GM19397 (cell line): Measurements from ENCODE around the gene SLC7A4.
"Not testable (repeated sequence)": the region's sequence is repeated elsewhere in the genome, so short reads cannot be mapped to it uniquely, and the experiment has no call there.

Experiments used
- ATAC-seq: cut with Tn5 transposase; IDR thresholded peaks from one replicate; pipeline ENCODE4 v1.9.1; 2021; ENCODE audit warnings: mild to moderate bottlenecking, moderate library complexity; ENCODE audit not compliant: unreplicated experiment

Gene SLC7A4

DNA sequence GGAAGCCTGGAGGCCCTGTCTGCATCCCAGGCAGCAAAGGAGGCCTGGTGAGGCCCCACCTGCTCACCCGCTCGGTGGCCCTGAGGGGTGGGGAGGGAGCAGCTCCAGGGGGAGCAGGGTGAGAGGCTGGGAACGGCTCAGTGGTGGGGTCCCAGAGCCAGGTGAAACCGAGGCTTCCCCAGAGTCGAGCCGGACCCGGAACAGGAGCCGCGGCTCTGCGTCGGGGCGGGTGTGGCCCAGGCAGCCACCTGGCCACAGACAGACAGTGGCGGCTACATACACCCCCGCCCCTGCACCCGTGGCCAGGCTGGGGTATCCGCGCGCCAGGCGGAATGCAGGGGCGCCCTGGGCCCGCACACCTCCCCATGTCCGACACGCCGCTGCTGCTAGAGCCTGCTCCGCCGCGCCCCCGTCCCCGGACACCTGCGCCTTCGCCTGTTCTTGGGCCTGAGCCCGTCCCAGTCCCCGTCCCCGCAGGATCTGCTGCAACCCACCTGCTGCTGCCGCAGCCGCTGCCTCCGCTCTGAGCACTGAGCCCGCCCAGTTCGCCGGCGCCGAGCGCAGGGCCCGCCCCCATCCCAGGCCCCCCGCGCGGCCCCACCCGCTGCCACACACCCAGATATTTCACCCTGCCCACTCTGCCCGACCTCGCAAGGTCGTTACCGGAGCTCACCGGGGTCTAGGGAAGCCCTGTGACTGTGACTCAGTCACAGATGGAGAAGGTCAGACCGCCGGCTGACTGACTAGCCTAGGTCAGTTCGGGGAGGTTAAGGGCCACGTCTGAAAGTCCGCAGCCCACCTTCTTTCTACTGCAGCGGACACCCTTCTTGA is at the start of gene SLC7A4:
TSS of gene SLC7A4 (minus strand) at position 525 of the 831 bp plus-strand sequence. CDS start 749 bp downstream, outside the sequence.
- ATAC-seq = no peak

DNA sequence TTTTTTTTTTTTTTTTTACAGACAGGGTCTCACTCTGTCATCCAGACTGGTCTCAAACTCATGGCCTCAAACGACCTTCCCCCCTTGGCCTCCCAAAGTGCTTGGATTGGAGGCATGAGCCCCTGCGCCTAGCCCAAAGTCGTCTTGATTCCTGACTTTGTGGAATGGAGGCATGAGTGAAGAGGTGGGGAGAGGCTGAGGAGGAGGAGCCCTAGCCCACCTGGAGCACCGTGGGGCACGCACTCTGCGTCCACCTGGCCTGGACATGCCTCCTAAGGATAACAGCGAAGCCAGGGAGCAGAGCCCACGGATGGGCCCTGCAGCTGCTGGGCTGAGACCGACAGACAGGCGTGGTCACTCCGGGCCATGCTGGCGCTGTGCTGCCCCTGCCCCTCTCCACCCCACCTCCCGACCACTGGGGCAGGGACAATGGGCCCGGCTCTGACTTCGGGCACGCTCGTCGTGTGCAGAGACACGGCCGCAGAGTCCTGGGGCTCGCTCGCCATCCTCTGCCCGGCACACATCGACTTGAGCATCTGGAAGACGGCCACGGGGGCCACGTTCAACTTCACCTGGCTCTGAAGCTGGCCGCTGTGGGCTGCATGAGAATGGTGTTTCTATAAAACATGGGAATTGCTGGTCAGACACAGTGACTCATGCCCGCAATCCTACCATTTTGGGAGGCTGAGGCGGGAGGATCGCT is 48.2 kb upstream of the SLC7A4 start:
- ATAC-seq = no peak

- no peak for ATAC-seq
Observed at GRCh38 chr22:21079493-21079892, 47.1 kb upstream of the SLC7A4 start.

DNA sequence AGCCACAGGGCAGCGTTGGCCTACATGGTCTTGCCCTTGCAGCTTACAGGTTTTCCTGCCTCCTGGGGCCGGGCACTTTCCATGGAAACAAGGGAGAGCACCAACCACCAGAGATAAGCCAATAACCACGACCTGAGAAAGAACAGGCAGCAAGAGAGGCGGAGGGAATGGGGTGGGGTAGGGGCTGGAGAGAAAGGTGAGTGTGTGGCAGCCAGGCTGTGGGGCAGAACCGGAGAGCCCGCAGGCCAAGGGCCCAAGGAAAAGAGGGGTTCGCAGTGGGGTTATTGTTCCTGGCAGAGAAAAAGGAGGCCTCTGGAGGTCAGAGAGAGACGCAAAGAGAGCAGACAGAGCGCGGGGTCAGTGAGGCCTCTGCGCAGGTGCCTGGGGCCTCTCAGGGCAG is 46.6 kb upstream of the SLC7A4 start:
- no peak for ATAC-seq

DNA sequence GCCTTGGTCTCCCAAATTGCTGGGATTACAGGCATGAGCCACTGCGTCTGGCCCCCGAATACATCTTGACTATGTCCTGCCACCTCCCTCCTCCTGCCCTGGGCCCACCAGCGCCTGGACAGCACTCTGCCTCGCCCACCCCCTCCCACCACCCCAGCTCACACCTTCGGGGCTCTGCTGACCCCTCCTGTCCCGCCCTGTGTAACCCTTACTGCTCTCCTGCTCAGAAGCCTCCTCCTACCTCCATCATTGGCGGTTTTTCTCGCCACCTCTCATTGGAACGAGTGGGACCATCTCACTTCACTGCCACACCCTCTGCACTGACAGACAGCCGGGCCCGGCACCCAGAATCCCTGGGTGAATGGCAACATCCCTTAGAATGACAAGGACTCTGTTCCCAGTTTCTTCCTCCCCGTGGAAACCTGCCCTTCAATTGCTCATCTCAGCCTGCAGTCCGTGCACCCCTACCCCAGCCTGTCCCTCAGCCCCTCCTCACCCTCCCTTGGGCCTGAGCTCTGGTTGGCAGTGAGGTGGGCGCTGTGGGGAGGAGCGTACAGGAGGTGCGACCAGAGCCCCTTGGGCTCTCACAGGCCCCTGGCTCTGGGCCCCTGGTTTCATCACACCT is 45.6 kb upstream of the SLC7A4 start:
- ATAC-seq = no peak

DNA sequence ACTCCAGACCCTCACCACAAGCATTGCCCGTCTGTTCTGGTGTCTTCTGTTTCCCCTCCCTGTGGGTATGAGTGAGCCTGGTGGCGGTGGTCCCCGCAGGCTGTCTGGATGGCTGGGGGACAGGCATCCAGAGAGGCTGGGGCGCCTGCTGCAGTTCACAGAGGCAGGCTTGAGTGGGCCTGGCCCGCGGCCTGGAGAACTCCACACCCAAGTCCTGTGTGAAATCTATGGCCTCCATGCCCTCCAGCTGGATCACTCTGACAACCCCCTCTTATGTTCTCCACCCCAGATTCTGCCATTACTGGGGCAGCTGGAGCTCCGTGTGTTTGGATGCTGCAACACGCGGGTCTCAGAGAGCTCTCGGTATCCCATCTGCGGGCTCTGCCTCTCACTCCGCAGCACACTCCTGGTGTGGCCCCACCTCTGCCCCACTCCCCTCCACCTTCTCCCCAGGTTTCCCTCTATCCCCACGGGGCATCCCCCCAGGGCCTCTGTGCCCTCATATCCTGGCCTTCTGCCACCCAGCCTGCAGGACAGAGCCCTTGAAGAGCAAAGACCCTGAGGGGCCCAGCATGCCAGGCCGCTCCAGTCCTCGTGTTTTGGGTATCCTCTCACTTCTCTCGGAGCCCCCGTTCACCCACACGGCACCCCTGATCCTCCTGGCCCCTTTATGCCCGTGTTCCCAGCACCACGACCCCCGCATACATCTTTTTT is 44.7 kb upstream of the SLC7A4 start:
- no peak for ATAC-seq

GRCh38 chr22:21075516-21076138 is 43.3 kb upstream of the SLC7A4 start:
- no peak for ATAC-seq

DNA sequence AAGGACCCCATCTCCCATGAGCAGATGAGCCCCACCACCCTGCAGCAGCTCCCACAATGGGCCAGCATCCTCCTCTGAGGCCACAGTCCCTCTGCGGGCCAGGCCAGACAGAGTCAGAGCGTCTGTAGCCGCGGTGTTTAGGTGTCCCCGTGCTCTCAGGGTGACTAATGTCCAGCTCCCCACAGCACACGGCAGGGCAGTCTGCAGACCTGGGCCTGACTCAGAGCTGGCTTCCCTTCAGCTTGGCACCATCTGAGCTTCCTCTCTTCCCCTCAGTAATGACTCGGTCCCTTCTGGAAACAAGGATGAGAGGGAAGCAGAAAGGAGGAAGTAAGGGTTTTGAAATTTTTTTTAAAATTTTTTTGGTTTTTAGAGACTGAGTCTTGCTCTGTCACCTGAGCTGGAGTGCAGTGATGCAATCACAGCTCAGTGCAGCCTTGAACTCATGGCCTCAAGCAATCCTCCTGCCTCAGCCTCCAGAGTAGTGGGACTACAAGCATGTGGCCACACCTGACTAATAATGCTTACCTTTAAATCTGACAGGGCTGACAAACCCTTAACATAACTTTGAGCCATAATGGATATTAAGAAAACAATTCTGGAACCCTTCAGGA is 41.8 kb upstream of the SLC7A4 start:
- no peak for ATAC-seq

DNA sequence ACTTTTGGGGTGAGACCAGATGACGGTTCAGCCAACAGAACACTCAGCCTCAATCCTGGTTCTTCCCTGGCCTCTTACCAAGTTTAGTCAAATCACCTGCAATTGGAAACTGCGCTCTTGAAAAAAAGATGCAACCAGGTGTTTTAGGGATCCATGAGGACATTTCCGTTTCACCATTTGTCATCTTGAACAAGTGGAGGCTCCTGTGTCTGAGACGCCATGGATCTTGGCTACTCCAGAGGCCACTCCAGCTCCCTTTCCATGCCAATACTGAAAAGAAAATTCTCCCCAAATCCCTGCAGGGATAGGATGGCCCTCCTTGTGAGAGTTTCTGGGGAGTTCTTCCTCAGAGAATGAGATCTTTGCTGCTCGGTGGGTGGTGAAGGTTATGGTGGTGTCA is 41.1 kb upstream of the SLC7A4 start:
- ATAC-seq = no peak

DNA sequence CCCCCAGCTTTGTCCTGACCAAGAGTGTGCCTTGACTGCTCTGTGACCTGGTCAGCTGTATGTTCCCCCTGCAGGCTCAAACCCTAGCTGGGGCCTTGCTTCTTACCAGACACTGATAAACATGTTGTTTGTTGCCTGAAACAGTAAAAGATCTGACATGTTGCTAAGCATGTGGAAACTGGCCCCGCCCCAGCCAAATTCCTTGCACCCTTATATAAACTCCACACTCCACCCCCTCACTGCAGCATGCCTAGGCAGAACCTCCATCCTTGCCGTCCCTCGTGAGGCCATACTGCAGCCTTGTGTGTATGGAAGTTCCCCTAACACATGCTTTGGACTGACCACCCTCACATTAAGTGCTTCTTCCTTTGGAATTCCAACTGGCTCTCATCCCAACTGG is 40.7 kb upstream of the SLC7A4 start:
- ATAC-seq = no peak

GRCh38 chr22:21071796-21072195 is 39.4 kb upstream of the SLC7A4 start:
- ATAC-seq = not testable (repeated sequence)

- ATAC-seq = no peak
Observed at GRCh38 chr22:21070690-21071615, 38.6 kb upstream of the SLC7A4 start.

GRCh38 chr22:21069375-21069774 is 37.0 kb upstream of the SLC7A4 start:
- ATAC-seq = no peak

DNA sequence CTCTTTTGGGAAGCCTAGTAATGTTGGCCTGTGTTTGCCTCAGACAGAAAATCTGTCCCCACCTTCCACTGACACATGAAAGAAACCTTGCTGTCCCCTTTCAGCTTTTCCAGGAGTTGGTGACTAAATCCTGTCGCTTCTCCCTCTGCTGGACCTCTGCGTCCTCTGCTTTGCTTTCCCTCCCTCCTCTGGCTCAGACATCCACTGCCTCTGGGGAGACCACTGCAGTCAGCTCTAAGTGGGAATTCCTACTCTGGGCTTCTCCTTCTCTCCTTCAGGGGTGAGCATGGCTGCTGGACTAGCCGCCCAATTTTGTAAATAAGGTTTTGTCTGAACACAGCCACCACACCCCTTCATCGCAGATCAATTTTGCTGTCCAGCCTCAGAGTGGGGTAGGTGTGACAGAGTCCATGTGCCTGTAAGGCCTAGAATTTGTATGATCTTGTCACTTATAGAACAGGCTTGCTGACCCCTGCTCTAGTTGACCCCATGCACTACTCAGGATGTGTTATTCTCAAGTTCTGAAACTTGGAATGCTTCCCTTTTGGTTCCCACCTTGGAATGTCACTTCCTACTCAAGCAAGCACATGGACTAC is 36.4 kb upstream of the SLC7A4 start:
- ATAC-seq = no peak

GRCh38 chr22:21067901-21068680 is 35.7 kb upstream of the SLC7A4 start:
- no peak for ATAC-seq

- ATAC-seq = no peak
Observed at GRCh38 chr22:21067075-21067900, 34.9 kb upstream of the SLC7A4 start.
